Measurements from ENCODE around the gene KCNH5. TPM values are rescaled to one million over a fixed set of nuclear protein-coding genes. Genes with fewer than 3 reads are reported as not detected.

KCNH5 gene
- total RNA-seq, 2 experiments from 2014 or later, result not detected

DNA sequence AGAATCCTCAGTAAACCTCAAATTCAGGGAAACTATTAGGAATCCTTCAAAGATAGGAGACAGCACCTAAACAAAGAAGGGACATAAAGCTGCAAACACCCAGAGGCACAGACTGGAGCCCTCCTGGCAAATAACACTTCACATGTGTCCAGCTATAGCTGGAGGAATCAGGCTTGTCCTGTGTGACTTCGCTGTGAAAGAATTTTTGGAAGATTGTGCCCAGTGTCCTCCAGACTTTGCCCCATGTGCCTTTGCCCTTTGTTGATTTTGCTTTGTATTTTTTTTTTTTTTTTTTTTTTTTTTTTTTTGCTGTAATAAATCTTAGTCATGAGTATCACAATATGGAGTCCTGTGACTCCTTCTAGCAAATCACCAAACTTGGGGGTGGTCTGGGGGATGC is 136.8 kb downstream of the KCNH5 start:
- DNase-seq (no peak), ATAC-seq (no peak)
- H3K36me3 Mint-ChIP-seq (ENCODE audit: low read depth), result no peaks in the 10 kb centered on the region
- H3K9me3 Mint-ChIP-seq, result peaks cover 3% of the 10 kb centered on the region
- ChIA-PET POLR2A (no interaction called here), CTCF (no interaction called here)
- TF ChIP-seq, protein P1, sequence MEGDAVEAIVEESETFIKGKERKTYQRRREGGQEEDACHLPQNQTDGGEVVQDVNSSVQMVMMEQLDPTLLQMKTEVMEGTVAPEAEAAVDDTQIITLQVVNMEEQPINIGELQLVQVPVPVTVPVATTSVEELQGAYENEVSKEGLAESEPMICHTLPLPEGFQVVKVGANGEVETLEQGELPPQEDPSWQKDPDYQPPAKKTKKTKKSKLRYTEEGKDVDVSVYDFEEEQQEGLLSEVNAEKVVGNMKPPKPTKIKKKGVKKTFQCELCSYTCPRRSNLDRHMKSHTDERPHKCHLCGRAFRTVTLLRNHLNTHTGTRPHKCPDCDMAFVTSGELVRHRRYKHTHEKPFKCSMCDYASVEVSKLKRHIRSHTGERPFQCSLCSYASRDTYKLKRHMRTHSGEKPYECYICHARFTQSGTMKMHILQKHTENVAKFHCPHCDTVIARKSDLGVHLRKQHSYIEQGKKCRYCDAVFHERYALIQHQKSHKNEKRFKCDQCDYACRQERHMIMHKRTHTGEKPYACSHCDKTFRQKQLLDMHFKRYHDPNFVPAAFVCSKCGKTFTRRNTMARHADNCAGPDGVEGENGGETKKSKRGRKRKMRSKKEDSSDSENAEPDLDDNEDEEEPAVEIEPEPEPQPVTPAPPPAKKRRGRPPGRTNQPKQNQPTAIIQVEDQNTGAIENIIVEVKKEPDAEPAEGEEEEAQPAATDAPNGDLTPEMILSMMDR (IDR thresholded peaks at IDR 0.05), result no peak
- H3K27ac Mint-ChIP-seq, result no peak overlapping the region
- H3K4me1 Mint-ChIP-seq (ENCODE audit: low read depth), result no peaks in the 10 kb centered on the region
- intact Hi-C loops (cut with micrococcal nuclease), result no loop called here
- H3K4me3 Mint-ChIP-seq, result no peak overlapping the region
- no peaks in the 10 kb centered on the region for H3K27me3 Mint-ChIP-seq

DNA sequence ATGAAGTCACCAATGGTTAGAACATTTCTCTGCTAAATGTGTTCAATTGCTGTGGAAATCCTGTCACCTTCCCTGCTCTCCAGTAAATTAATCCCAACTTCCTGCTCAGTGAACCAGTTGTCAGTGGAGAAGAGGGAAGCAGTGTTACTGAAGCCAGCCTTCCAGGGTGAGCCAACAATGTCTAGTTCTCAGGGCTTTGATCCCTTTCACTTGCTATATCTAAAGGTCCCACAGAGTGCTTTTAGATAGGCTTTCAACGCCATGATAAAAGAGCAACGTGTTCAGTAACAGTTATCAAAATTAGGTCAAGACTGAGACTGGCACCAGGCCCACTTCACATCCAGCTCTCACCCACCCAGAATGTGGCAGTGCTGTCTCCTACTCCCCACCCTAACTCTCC is 139.7 kb downstream of the KCNH5 start:
- Mint-ChIP-seq H3K27me3 (no peaks in the 10 kb centered on the region), H3K27ac (no peak overlapping the region), H3K4me3 (no peak overlapping the region), H3K4me1 (ENCODE audit: low read depth) (no peaks in the 10 kb centered on the region), H3K36me3 (ENCODE audit: low read depth) (no peaks in the 10 kb centered on the region), H3K9me3 (peaks cover 3% of the 10 kb centered on the region)
- ATAC-seq (no peak), DNase-seq (no peak)
- POLR2A ChIA-PET, result no interaction called here
- TF ChIP-seq, protein P1 (IDR thresholded peaks at IDR 0.05), result no peak
- CTCF ChIA-PET, result no interaction called here
- intact Hi-C loops (cut with micrococcal nuclease), result no loop called here

DNA sequence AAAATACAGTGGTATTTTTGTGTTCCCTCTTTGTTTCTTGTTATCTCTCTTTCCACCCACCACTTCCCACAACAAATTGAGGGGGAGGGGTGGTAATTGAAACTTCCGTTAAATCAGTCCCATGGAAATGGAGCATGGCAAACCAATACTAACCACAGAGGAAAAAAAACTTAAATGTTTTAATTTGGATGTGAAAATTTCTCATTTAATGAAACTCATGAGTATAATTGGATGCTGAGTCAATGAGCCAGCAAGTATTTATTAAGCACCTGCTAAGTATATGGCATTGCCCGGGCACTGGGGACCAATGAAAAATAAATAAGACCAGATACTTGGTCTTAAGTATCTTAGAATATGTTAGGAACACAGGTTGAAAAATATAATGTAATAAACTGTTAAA is 147.5 kb downstream of the KCNH5 start:
- Mint-ChIP-seq H3K9me3 (no peaks in the 10 kb centered on the region), H3K27ac (no peak overlapping the region), H3K27me3 (no peaks in the 10 kb centered on the region), H3K4me1 (ENCODE audit: low read depth) (no peaks in the 10 kb centered on the region), H3K4me3 (no peak overlapping the region), H3K36me3 (ENCODE audit: low read depth) (no peaks in the 10 kb centered on the region)
- TF ChIP-seq, protein P1 (IDR thresholded peaks at IDR 0.05), result no peak
- CTCF ChIA-PET, result interaction anchor here (0.9 kb wide), 1 partner anchor 13 kb away, joined by 3 read pairs; no protein-coding TSS in a partner anchor
- intact Hi-C loops (cut with micrococcal nuclease), result no loop called here
- ATAC-seq (no peak), DNase-seq (no peak)
- POLR2A ChIA-PET, result no interaction called here

DNA sequence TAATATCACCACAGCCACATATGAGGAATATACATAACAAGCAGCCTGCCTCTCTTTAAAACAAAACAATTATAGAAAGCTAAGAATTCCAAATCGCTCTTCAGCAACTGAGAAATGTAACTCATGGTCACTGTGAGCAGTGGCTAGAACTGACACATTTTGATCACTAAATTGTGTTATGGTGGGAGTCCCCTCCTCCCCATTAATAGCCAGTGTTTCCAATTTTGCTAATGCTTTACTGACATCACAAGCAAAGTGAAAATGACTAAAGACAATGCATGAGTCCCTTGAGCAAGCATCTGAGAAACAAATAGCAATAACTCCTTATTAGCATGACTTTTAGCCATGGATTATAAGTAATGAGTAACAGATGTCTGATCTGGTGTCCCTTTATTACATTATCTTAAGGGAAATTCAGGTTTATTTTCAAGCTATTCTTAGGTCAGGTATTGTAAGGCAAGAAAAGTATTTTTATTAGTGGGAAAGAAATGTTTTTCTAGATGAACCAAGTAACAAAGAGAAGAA is 148.3 kb downstream of the KCNH5 start:
- Mint-ChIP-seq H3K9me3 (no peaks in the 10 kb centered on the region), H3K4me3 (no peak overlapping the region), H3K27me3 (no peaks in the 10 kb centered on the region), H3K27ac (no peak overlapping the region), H3K36me3 (ENCODE audit: low read depth) (no peaks in the 10 kb centered on the region), H3K4me1 (ENCODE audit: low read depth) (no peaks in the 10 kb centered on the region)
- TF ChIP-seq, protein P1 (IDR thresholded peaks at IDR 0.05), result no peak
- ChIA-PET CTCF (interaction anchor here (0.9 kb wide), 1 partner anchor 13 kb away, joined by 3 read pairs; no protein-coding TSS in a partner anchor), POLR2A (no interaction called here)
- intact Hi-C loops (cut with micrococcal nuclease), result no loop called here
- DNase-seq, result no peak
- no peak for ATAC-seq

DNA sequence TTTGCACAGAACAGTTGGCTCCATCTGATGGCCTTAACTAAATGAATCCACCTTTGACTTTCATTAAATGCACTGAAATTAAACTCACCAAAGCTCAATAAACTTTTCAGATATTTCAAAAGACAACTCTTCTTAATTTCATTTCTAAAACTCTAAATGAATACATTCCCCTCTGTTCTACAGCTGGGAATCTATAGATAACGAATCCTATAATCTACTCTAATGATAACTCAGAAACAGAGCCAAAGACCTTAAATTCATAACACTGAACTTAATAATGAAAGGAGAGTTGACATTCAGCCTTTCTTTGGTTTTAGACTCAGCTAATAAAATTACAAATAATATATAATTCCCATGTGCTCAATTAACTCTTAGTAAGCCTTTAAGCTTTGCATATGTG is 150.5 kb downstream of the KCNH5 start:
- ATAC-seq (no peak), DNase-seq (no peak)
- no peaks in the 10 kb centered on the region for H3K36me3 Mint-ChIP-seq (ENCODE audit: low read depth)
- no peaks in the 10 kb centered on the region for H3K4me1 Mint-ChIP-seq (ENCODE audit: low read depth)
- no peak overlapping the region for H3K27ac Mint-ChIP-seq
- peaks cover 4% of the 10 kb centered on the region for H3K9me3 Mint-ChIP-seq
- TF ChIP-seq, protein P1 (IDR thresholded peaks at IDR 0.05), result no peak
- no peaks in the 10 kb centered on the region for H3K27me3 Mint-ChIP-seq
- no peak overlapping the region for H3K4me3 Mint-ChIP-seq
- intact Hi-C loops (cut with micrococcal nuclease), result no loop called here
- ChIA-PET CTCF (no interaction called here), POLR2A (no interaction called here)

Measured in activated CD8-positive, alpha-beta T cell treated with anti-CD3 and anti-CD28 coated beads for 36 hours (primary cell).